Activated naive CD4-positive, alpha-beta T cell treated with anti-CD3 and anti-CD28 coated beads, Interleukin-2, amount 10 ng/mL, durations not matched to agents 7 days and 5 days (primary cell): Measurements from ENCODE around the gene NOS3.
"Not testable (repeated sequence)": the region's sequence is repeated elsewhere in the genome, so short reads cannot be mapped to it uniquely, and the experiment has no call there.

Experiments
- CTCF ChIA-PET: fragments of 350-600 bp; sonication (Branson Sonifier 250); formaldehyde crosslinking; loops from one replicate; lab custom pipeline; 2021; ENCODE audit warnings: antibody characterized with exemption; lab: Charles Lee
- DNase-seq: peaks from one replicate; pipeline ENCODE4 v3.0.0-alpha.2; 2020
- H3K27ac Mint-ChIP-seq: one replicate; pipeline ENCODE4 v1.8.0; 2021; ENCODE audit warnings: mild to moderate bottlenecking, moderate library complexity, mixed read lengths
- H3K27me3 Mint-ChIP-seq: one replicate; pipeline ENCODE4 v1.8.0; 2021; ENCODE audit warnings: mild to moderate bottlenecking, mixed read lengths
- H3K36me3 Mint-ChIP-seq: one replicate; pipeline ENCODE4 v1.8.0; 2021; ENCODE audit warnings: mixed read lengths
- H3K4me1 Mint-ChIP-seq: one replicate; pipeline ENCODE4 v1.8.0; 2021; ENCODE audit warnings: mixed read lengths
- H3K4me3 Mint-ChIP-seq: one replicate; pipeline ENCODE4 v1.8.0; 2021; ENCODE audit warnings: mild to moderate bottlenecking, moderate library complexity, mixed read lengths
- H3K9me3 Mint-ChIP-seq: one replicate; pipeline ENCODE4 v1.8.0; 2021; ENCODE audit warnings: mixed read lengths

The NOS3 gene

DNA sequence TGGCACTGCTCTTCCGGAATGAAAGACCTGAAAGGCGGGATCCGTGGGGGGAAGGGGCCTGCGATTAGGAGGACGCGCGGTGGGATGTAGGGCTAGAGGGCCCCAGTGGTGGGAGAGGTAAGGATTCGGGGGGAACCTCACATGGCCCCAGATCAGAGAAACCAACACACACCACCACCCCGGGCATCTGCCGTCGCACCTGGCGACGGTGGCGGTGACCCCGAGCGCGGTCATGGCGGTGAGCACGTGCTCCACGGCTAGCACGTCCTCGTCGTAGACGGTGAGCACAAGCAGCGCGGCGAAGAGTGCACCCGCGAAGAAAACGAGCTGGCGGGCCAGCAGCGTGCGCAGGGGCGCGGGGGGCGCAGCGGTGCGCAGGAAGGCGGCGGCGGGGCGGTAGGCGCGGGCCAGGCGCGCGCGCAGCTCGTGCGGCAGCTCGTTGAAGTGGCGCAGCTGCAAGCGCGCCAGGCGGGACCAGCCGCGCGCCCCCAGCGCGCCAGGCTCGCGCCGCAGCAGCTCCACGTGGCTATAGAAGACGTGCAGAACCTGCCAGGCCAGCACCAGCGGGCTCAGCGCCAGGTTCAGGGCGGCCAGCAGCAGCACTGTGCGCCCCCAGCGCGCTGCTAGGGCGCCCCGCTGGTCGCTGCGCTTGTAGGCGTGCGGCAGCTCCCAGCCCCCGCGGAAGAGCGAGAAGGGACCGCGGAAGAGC lies 27.8 kb downstream of the NOS3 start:
- Mint-ChIP-seq H3K27me3 (peaks cover 57% of the 10 kb centered on the region), H3K27ac (peak overlapping the region; percentile 68), H3K4me3 (peak overlapping the region; percentile 74), H3K9me3 (no peaks in the 10 kb centered on the region), H3K4me1 (peaks cover 64% of the 10 kb centered on the region), H3K36me3 (peaks cover 14% of the 10 kb centered on the region)
- CTCF ChIA-PET: interaction anchor here (0.6 to 4.6 kb wide), 29 partner anchors 9 to 372 kb away, joined by 3 to 47 read pairs (median 4); partner anchors contain the start of genes ABCB8 and NOS3
- peak; percentile 61 for DNase-seq

GRCh38 chr7:151019130-151019447 lies 28.3 kb downstream of the NOS3 start:
- H3K36me3 Mint-ChIP-seq: peaks cover 14% of the 10 kb centered on the region
- peaks cover 59% of the 10 kb centered on the region for H3K4me1 Mint-ChIP-seq
- peak overlapping the region; percentile 12 for H3K4me3 Mint-ChIP-seq
- no peak overlapping the region for H3K27ac Mint-ChIP-seq
- peaks cover 62% of the 10 kb centered on the region for H3K27me3 Mint-ChIP-seq
- CTCF ChIA-PET: interaction anchor here (0.8 to 4.6 kb wide), 22 partner anchors 9 to 90 kb away, joined by 3 to 47 read pairs (median 4); partner anchors contain the start of gene ABCB8
- no peak for DNase-seq
- H3K9me3 Mint-ChIP-seq: no peaks in the 10 kb centered on the region

- DNase-seq: no peak
- H3K27me3 Mint-ChIP-seq: peaks cover 68% of the 10 kb centered on the region
- CTCF ChIA-PET: interaction anchor here (0.8 to 4.6 kb wide), 4 partner anchors 9 to 59 kb away, joined by 4 to 47 read pairs (median 20); no protein-coding TSS in a partner anchor
- H3K36me3 Mint-ChIP-seq: peaks cover 7% of the 10 kb centered on the region
- no peak overlapping the region for H3K4me3 Mint-ChIP-seq
- no peak overlapping the region for H3K27ac Mint-ChIP-seq
- peaks cover 47% of the 10 kb centered on the region for H3K4me1 Mint-ChIP-seq
- no peaks in the 10 kb centered on the region for H3K9me3 Mint-ChIP-seq
Observed at GRCh38 chr7:151020231-151020630, 29.4 kb downstream of the NOS3 start.

- DNase-seq: no peak
- CTCF ChIA-PET: no interaction called here
- H3K27ac Mint-ChIP-seq: no peak overlapping the region
- H3K9me3 Mint-ChIP-seq: no peaks in the 10 kb centered on the region
- peaks cover 74% of the 10 kb centered on the region for H3K27me3 Mint-ChIP-seq
- H3K4me1 Mint-ChIP-seq: peaks cover 31% of the 10 kb centered on the region
- no peak overlapping the region for H3K4me3 Mint-ChIP-seq
- H3K36me3 Mint-ChIP-seq: peaks cover 1% of the 10 kb centered on the region
Observed at GRCh38 chr7:151023232-151023631, 32.4 kb downstream of the NOS3 start.

DNA sequence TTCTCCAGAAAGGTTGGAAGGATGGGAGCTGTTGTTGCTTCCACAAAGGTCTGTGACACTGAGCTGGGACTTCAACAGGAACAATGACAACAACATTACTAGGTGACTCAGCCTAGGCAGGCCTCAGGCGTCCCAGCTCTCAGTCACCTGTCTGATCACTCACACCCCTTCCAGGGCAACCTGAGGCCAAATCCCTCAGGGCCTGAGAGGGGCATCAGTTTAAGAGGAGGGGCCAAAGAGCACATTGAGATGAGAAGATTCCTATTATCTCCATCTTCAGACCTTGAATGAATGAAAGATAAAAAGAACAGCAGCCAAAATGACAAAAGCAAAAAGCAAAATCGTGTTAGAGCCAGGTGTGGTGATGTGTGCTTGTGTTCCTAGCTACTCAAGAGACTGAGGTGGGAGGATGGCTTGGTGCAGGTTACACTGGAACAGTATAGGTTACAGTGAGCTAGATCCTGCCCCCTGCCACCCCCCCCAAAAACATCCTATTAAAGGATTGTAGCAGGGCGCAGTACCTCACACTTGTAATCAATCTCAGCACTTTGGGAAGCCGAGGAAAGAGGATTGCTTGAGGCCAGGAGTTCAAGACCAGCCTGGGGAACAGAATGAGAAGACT lies 33.7 kb downstream of the NOS3 start, which contains the start of gene ATG9B:
Gene ATG9B (minus strand): TSS at position 60 of the 622 bp plus-strand sequence. CDS start 71 bp downstream, outside the sequence.
- Mint-ChIP-seq H3K4me3 (no peak within 1 kb of the TSS), H3K4me1 (peaks cover 31% of the 10 kb centered on the region), H3K27ac (no peak within 1 kb of the TSS), H3K36me3 (peaks cover 4% of the 10 kb centered on the region), H3K9me3 (no peaks in the 10 kb centered on the region), H3K27me3 (peaks cover 60% of the 10 kb centered on the region)
- CTCF ChIA-PET: interaction anchor here (1.1 kb wide), 1 partner anchor 62 kb away, joined by 3 read pairs; no protein-coding TSS in a partner anchor
- DNase-seq: no peak

GRCh38 chr7:151025924-151026671 lies 35.3 kb downstream of the NOS3 start:
- Mint-ChIP-seq H3K27ac (no peak overlapping the region), H3K9me3 (no peaks in the 10 kb centered on the region), H3K4me1 (peaks cover 26% of the 10 kb centered on the region), H3K27me3 (peaks cover 45% of the 10 kb centered on the region), H3K4me3 (no peak overlapping the region), H3K36me3 (peaks cover 4% of the 10 kb centered on the region)
- DNase-seq: no peak
- CTCF ChIA-PET: no interaction called here

GRCh38 chr7:151026771-151027727 lies 36.2 kb downstream of the NOS3 start:
- not testable (repeated sequence) for DNase-seq, H3K36me3 Mint-ChIP-seq, H3K9me3 Mint-ChIP-seq
- peaks cover 26% of the 10 kb centered on the region for H3K4me1 Mint-ChIP-seq
- H3K27ac Mint-ChIP-seq: peak overlapping the region; percentile 91
- H3K4me3 Mint-ChIP-seq: peak overlapping the region; percentile 93
- CTCF ChIA-PET: interaction anchor here (1.9 to 2.5 kb wide), 2 partner anchors 17 to 64 kb away, joined by 6 to 8 read pairs; no protein-coding TSS in a partner anchor
- H3K27me3 Mint-ChIP-seq: peaks cover 35% of the 10 kb centered on the region

DNA sequence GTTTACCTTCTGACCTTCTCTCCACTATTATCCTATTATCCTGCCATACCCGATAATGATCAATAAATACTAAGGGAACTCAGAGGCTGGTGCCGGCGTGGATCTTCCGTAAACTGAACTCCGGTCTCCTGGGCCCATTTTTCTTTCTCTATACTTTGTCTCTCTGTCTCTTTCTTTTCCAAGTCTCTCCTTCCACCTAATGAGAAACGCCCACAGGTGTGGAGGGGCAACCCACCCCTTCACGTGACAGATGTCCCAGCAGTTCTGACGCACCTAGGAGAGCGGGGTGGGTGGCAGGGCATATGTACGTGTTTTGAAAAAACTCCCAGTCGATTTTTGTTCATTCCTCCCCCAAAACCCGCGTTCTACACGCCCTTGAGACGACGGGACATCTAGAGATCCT lies 36.9 kb downstream of the NOS3 start:
- peaks cover 26% of the 10 kb centered on the region for H3K4me1 Mint-ChIP-seq
- DNase-seq, H3K36me3 Mint-ChIP-seq, H3K9me3 Mint-ChIP-seq: not testable (repeated sequence)
- peak overlapping the region; percentile 93 for H3K4me3 Mint-ChIP-seq
- H3K27ac Mint-ChIP-seq: peak overlapping the region; percentile 91
- peaks cover 35% of the 10 kb centered on the region for H3K27me3 Mint-ChIP-seq
- CTCF ChIA-PET: interaction anchor here (1.3 to 2.5 kb wide), 5 partner anchors 9 to 129 kb away, joined by 3 to 9 read pairs (median 6); no protein-coding TSS in a partner anchor

DNA sequence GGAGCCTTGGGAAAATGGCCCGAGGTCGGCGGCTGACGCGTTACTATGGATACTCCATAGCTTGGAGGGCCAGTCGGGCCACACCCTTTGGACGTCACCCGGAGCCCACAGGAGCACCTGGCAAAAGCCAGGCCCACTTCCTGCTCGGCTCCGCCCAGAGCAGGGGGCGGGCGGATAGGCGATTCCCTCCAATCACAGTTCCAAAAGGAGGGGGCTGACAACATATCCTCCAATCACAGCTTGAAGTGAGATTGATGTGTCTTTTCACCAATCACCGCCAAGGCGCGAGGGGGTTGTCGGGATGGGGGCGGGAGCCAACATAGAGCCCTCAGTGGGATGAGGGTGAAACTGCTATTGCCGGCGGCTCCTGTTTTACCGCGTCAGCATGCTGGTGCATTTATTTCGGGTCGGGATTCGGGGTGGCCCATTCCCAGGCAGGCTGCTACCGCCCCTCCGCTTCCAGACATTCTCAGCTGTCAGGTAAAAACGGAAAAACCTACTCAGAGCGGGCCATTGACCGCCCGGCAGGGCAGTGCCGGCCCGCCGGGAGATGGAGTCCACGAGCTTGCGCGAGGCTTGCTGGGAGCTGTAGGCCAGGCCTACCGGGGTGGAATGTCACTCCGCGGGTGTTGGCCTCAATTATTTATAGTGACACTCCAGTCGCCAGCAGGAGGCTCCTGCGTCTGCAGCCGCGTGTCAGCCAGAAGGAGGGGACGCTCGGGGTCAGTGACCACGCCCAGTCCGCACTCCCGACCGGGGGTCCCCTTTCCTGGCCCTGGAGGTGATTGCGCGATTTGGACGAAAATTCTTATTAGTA lies 37.5 kb downstream of the NOS3 start, which contains the start of gene ABCB8:
Gene ABCB8 (plus strand): TSS at position 320 of the 817 bp plus-strand sequence. CDS start 66 bp downstream, at position 386.
- CTCF ChIA-PET: interaction anchor here (0.6 to 2.5 kb wide), 11 partner anchors 9 to 276 kb away, joined by 3 to 9 read pairs (median 3); no protein-coding TSS in a partner anchor
- Mint-ChIP-seq H3K4me1 (peaks cover 26% of the 10 kb centered on the region), H3K27ac (peak within 1 kb of the TSS; percentile 91), H3K27me3 (peaks cover 28% of the 10 kb centered on the region), H3K36me3 (peaks cover 4% of the 10 kb centered on the region), H3K9me3 (no peaks in the 10 kb centered on the region), H3K4me3 (peak within 1 kb of the TSS; percentile 93)
- DNase-seq: peak; percentile 99

DNA sequence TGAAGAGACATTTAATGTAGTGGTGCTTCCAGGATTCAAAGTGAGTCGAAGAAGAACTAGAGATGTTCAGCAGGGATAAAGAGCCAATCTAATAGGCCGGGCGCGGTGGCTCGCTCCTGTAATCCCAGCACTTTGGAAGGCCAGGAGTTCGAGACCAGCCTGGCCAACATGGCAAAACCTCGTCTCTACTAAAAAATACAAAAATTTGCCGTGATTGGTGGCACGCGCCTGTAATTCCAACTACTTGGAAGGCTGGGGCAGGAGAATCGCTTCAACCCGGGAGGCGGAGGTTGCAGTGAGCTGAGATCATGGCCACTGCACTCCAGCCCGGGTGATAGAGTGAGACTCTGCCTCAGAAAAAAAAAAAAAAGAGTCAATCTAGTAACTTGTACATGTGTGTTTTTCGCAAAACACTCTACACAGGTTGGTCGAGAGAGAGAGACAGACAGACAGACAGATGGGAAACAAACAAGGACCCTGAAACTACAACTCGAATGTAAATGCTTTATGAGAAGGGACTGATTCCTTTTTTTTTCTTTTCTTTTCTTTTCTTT lies 38.2 kb downstream of the NOS3 start:
- Mint-ChIP-seq H3K4me1 (peaks cover 26% of the 10 kb centered on the region), H3K4me3 (peak overlapping the region; percentile 93), H3K27ac (peak overlapping the region; percentile 91), H3K9me3 (no peaks in the 10 kb centered on the region), H3K27me3 (peaks cover 22% of the 10 kb centered on the region), H3K36me3 (peaks cover 4% of the 10 kb centered on the region)
- no peak for DNase-seq
- CTCF ChIA-PET: interaction anchor here (0.6 to 2.5 kb wide), 8 partner anchors 10 to 275 kb away, joined by 3 to 9 read pairs (median 5); no protein-coding TSS in a partner anchor

DNA sequence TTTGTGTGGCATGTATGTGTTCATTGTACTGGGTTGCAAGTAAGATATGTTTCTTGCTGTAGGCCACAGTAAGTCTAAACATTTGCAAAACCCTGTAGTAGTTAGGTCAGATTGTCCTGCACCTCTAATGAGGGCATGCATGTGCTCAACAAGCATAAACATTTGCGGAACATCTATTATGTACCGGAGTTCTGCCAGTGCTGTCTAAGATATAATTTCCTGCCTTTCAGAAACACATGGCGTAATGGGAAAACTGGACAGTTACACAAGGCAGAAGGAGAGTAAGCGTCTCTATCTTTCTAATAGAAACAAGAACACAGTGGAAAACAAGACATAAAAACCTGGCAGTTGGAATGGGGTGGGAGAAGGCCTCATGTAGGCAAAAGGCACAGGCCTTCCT lies 40.2 kb downstream of the NOS3 start:
- Mint-ChIP-seq H3K4me3 (no peak overlapping the region), H3K9me3 (no peaks in the 10 kb centered on the region), H3K4me1 (peaks cover 26% of the 10 kb centered on the region), H3K36me3 (peaks cover 7% of the 10 kb centered on the region), H3K27ac (no peak overlapping the region), H3K27me3 (peaks cover 9% of the 10 kb centered on the region)
- CTCF ChIA-PET: no interaction called here
- DNase-seq: no peak
